ENCODE results near the gene ZNF280B. TPM values are rescaled to one million over a fixed set of nuclear protein-coding genes. Genes with fewer than 3 reads are reported as not detected.

ZNF280B gene
- total RNA-seq, 1 experiment from 2014 or later: 4.6 TPM

DNA sequence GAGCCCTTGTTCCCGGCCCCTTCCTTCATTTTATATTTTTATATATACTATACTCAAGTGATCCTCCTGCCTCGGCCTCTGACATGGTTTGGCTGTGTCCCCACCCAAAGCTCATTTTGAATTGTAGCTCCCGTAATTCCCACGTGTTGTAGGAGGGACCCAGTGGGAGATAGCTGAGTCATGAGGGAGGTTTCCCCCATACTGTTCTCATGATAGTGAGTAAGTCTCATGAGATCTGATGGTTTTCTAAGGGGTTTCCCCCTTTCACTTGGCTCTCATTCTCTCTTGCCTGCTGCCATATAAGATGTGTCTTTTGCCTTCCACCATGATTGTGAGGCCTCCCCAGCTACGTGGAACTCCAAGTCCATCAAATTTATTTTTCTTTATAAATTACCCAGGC lies 18.8 kb upstream of the ZNF280B start:
- no peak overlapping the region for H3K4me3 Mint-ChIP-seq (ENCODE audit: low read depth, unreplicated experiment)
- H3K9me3 Mint-ChIP-seq (ENCODE audit: low read depth, unreplicated experiment): no peaks in the 10 kb centered on the region
- DNase-seq: no peak
- H3K4me1 Mint-ChIP-seq (ENCODE audit: low read depth, unreplicated experiment): no peaks in the 10 kb centered on the region
- no peaks in the 10 kb centered on the region for H3K36me3 Mint-ChIP-seq (ENCODE audit: insufficient read depth, unreplicated experiment)
- BruUV-seq (replicated peaks): no TSS peak
- TF ChIP-seq, protein P1, sequence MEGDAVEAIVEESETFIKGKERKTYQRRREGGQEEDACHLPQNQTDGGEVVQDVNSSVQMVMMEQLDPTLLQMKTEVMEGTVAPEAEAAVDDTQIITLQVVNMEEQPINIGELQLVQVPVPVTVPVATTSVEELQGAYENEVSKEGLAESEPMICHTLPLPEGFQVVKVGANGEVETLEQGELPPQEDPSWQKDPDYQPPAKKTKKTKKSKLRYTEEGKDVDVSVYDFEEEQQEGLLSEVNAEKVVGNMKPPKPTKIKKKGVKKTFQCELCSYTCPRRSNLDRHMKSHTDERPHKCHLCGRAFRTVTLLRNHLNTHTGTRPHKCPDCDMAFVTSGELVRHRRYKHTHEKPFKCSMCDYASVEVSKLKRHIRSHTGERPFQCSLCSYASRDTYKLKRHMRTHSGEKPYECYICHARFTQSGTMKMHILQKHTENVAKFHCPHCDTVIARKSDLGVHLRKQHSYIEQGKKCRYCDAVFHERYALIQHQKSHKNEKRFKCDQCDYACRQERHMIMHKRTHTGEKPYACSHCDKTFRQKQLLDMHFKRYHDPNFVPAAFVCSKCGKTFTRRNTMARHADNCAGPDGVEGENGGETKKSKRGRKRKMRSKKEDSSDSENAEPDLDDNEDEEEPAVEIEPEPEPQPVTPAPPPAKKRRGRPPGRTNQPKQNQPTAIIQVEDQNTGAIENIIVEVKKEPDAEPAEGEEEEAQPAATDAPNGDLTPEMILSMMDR (IDR thresholded peaks at IDR 0.05; ENCODE audit: unreplicated experiment): no peak
- intact Hi-C loops (cut with micrococcal nuclease; ENCODE audit: unreplicated experiment): no loop called here
- H3K27ac Mint-ChIP-seq (ENCODE audit: unreplicated experiment): no peak overlapping the region
- peaks cover 57% of the 10 kb centered on the region for H3K27me3 Mint-ChIP-seq (ENCODE audit: unreplicated experiment)
- CTCF ChIA-PET: no interaction called here

DNA sequence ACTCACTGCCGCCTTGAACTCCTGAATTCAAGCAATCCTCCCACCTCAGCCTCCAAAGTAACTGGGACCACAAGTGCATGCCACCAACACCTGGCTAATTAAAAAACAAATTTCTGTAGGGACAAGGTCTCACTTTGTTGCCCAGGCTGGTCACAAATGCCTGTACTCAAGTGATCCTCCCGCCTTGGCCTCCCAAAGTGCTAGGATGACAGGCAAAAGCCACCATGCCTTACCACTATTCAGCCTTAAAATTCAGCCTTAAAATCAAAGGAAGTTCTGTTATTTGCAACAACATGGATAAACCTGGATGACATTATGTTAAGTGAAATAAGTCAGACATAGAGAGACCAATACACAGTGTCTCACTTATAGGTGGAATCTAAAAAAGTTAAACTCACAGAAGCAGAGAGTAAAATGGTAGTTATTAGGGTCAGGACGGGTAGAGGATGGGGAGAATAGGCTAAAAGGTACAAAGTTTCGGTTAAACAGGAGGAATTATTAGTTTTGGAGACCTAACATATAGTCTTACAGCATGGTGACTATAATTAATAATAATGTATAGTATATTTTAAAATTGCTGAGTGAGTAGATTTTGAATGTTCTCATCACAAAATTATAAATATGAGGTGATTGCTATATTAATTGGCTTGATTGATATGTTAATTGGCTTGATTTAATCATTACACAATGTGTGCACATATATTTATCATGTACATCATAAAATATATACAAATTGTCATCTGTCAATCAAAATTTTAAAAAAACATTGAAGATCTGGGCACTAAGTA lies 17.8 kb upstream of the ZNF280B start:
- TF ChIP-seq, protein P1 (IDR thresholded peaks at IDR 0.05; ENCODE audit: unreplicated experiment): no peak
- H3K27ac Mint-ChIP-seq (ENCODE audit: unreplicated experiment): no peak overlapping the region
- peaks cover 57% of the 10 kb centered on the region for H3K27me3 Mint-ChIP-seq (ENCODE audit: unreplicated experiment)
- H3K9me3 Mint-ChIP-seq (ENCODE audit: low read depth, unreplicated experiment): no peaks in the 10 kb centered on the region
- no peak for DNase-seq
- no peak overlapping the region for H3K4me3 Mint-ChIP-seq (ENCODE audit: low read depth, unreplicated experiment)
- intact Hi-C loops (cut with micrococcal nuclease; ENCODE audit: unreplicated experiment): no loop called here
- CTCF ChIA-PET: no interaction called here
- H3K4me1 Mint-ChIP-seq (ENCODE audit: low read depth, unreplicated experiment): no peaks in the 10 kb centered on the region
- H3K36me3 Mint-ChIP-seq (ENCODE audit: insufficient read depth, unreplicated experiment): no peaks in the 10 kb centered on the region
- no TSS peak for BruUV-seq (replicated peaks)

DNA sequence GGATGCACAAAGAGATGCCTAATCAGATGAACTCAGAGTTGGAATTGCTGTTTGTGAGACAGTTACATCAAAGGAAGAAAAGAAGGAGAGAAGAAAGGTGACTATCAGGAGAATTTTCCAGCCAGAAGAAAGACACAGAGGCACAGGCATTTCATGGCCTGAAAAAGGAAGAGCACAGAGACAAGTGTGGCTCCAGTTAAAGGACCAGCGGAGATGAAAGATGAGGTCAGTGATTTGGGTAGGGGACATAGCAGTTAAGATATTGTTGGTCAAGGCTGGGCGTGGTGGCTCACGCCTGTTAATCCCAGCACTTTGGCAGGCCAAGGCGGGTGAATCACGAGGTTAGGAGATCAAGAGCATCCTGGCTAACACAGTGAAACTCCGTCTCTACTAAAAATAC lies 15.0 kb upstream of the ZNF280B start:
- H3K27me3 Mint-ChIP-seq (ENCODE audit: unreplicated experiment): peaks cover 53% of the 10 kb centered on the region
- intact Hi-C loops (cut with micrococcal nuclease; ENCODE audit: unreplicated experiment): no loop called here
- H3K9me3 Mint-ChIP-seq (ENCODE audit: low read depth, unreplicated experiment): no peaks in the 10 kb centered on the region
- no peaks in the 10 kb centered on the region for H3K4me1 Mint-ChIP-seq (ENCODE audit: low read depth, unreplicated experiment)
- H3K27ac Mint-ChIP-seq (ENCODE audit: unreplicated experiment): no peak overlapping the region
- CTCF ChIA-PET: no interaction called here
- BruUV-seq (replicated peaks): no TSS peak
- DNase-seq: no peak
- H3K36me3 Mint-ChIP-seq (ENCODE audit: insufficient read depth, unreplicated experiment): no peaks in the 10 kb centered on the region
- TF ChIP-seq, protein P1 (IDR thresholded peaks at IDR 0.05; ENCODE audit: unreplicated experiment): no peak
- no peak overlapping the region for H3K4me3 Mint-ChIP-seq (ENCODE audit: low read depth, unreplicated experiment)

DNA sequence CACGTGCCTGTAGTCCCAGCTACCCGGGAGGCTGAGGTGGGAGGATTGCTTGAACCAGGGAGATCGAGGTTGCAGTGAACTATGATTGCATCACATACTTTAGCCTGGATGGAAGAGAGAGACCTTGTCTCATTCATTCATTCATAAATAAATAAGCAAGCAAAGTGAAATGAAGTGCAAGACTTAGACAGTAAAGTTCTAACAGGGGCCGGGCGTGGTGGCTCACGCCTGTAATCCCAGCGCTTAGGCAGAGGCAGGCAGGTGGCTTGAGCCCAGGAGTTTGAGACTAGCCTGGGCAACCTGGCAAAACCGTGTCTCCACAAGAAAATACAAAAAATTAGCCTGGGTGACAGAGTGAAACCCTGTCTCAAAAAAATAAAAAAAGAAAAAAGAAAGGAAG lies 13.1 kb upstream of the ZNF280B start:
- H3K27me3 Mint-ChIP-seq (ENCODE audit: unreplicated experiment): peaks cover 47% of the 10 kb centered on the region
- TF ChIP-seq, protein P1 (IDR thresholded peaks at IDR 0.05; ENCODE audit: unreplicated experiment): no peak
- no peaks in the 10 kb centered on the region for H3K9me3 Mint-ChIP-seq (ENCODE audit: low read depth, unreplicated experiment)
- no peak overlapping the region for H3K4me3 Mint-ChIP-seq (ENCODE audit: low read depth, unreplicated experiment)
- no peak for DNase-seq
- no peaks in the 10 kb centered on the region for H3K4me1 Mint-ChIP-seq (ENCODE audit: low read depth, unreplicated experiment)
- intact Hi-C loops (cut with micrococcal nuclease; ENCODE audit: unreplicated experiment): no loop called here
- CTCF ChIA-PET: no interaction called here
- BruUV-seq (replicated peaks): no TSS peak
- no peaks in the 10 kb centered on the region for H3K36me3 Mint-ChIP-seq (ENCODE audit: insufficient read depth, unreplicated experiment)
- no peak overlapping the region for H3K27ac Mint-ChIP-seq (ENCODE audit: unreplicated experiment)

All from Calu3 (cell line).